GM12878 (cell line): ENCODE data around the gene EIF2S2. TPM values are rescaled to one million over a fixed set of nuclear protein-coding genes. Genes with fewer than 3 reads are reported as not detected.

Source experiments
- ATAC-seq: fragments of 200-7000 bp; cut with Tn5 transposase; 3 replicates; pipeline ENCODE4 v1.9.1; 2020; ENCODE audit warnings: mild to moderate bottlenecking, moderate library complexity
- BruUV-seq: library from RNA; stranded (reverse); fragments of 400-500 nt; replicated peaks from 2 replicates; lab custom pipeline; 2021; lab: Mats Ljungman, UMichigan
- CTCF ChIA-PET: fragments of 300-600 bp; sonication (Branson Sonifier 250); formaldehyde crosslinking; extraction: SDS; loops from one replicate; lab custom pipeline; 2021; ENCODE audit warnings: inconsistent platforms; lab: Yijun Ruan, JAX
- POLR2A ChIA-PET: fragments of 350-600 bp; formaldehyde crosslinking; extraction: SDS; loops from one replicate; lab custom pipeline; 2021; ENCODE audit warnings: inconsistent platforms; lab: Charles Lee
- RAD21 ChIA-PET: fragments of 300-600 bp; sonication (Branson Sonifier 250); formaldehyde crosslinking; loops from one replicate; lab custom pipeline; 2023; ENCODE audit warnings: antibody characterized with exemption; ENCODE audit not compliant: unreplicated experiment; lab: Charles Lee
- SMC1A ChIA-PET: fragments of 300-600 bp; sonication (Branson Sonifier 250); formaldehyde crosslinking; loops from one replicate; lab custom pipeline; 2023; ENCODE audit not compliant: unreplicated experiment, uncharacterized antibody; lab: Charles Lee
- DNase-seq: peaks from one replicate; pipeline ENCODE4 v3.0.0-alpha.2; 2011; ENCODE audit warnings: low read depth, low spot score
- FAIRE-seq: peaks from 3 replicates; lab custom pipeline; 2011; peaks lifted over from hg19 to GRCh38; lab: Jason Lieb, UNC
- H2AFZ ChIP-seq: 2 replicates; pipeline ENCODE4 v1.6.0; 2011; ENCODE audit warnings: low read depth, low read length, control low read depth; ENCODE audit not compliant: control insufficient read depth
- H3K27ac ChIP-seq: 2 replicates; pipeline ENCODE4 v1.5.1; 2011; ENCODE audit warnings: control low read depth; ENCODE audit not compliant: control insufficient read depth, insufficient read depth
- H3K27me3 ChIP-seq, 2 experiments: replicated peaks in 1 of 2; 2 replicates each; pipeline versions ENCODE4 v1.6.0 to v1.6.1; 2011; ENCODE audit warnings: low read length in 1 of 2; ENCODE audit not compliant: control insufficient read depth in 2 of 2, insufficient read depth in 2 of 2
- H3K36me3 ChIP-seq, 2 experiments: 2 replicates each; pipeline ENCODE4 v1.5.1; 2011; ENCODE audit warnings: low read length in 1 of 2; ENCODE audit not compliant: control insufficient read depth in 2 of 2, insufficient read depth in 2 of 2
- H3K4me1 ChIP-seq: 2 replicates; pipeline ENCODE4 v1.6.1; 2011; ENCODE audit warnings: mild to moderate bottlenecking, low read length, moderate library complexity, mixed read lengths; ENCODE audit not compliant: control insufficient read depth, insufficient read depth
- H3K4me2 ChIP-seq: 2 replicates; pipeline ENCODE4 v1.6.0; 2011; ENCODE audit warnings: control low read depth; ENCODE audit not compliant: control insufficient read depth, insufficient read depth
- H3K4me3 ChIP-seq: fragments of 200-600 bp; sonication (generic); 2 replicates; pipeline ENCODE4 v1.5.1; 2016
- H3K79me2 ChIP-seq: 2 replicates; pipeline ENCODE4 v1.6.0; 2011; ENCODE audit warnings: low read length; ENCODE audit not compliant: control insufficient read depth, insufficient read depth
- H3K9ac ChIP-seq: 2 replicates; pipeline ENCODE4 v1.8.0; 2011; ENCODE audit warnings: low read length, control low read depth, mixed read lengths; ENCODE audit not compliant: control insufficient read depth, insufficient read depth
- H3K9me3 ChIP-seq: replicated peaks from 3 replicates; pipeline ENCODE4 v1.5.1; 2011; ENCODE audit warnings: mild to moderate bottlenecking, low read length; ENCODE audit not compliant: control insufficient read depth, insufficient read depth
- H4K20me1 ChIP-seq: 2 replicates; pipeline ENCODE4 v1.6.0; 2011; ENCODE audit not compliant: control insufficient read depth, insufficient read depth
- BHLHE40 ChIP-seq, 2 experiments: fragments of 450-650 bp in 1 of 2; IDR thresholded peaks; 2 replicates each; pipeline ENCODE4 v1.6.1; 2011 to 2017; ENCODE audit warnings: low read depth in 2 of 2, borderline replicate concordance in 1 of 2, improper control_type of control experiment in 1 of 2, low read length in 1 of 2, mild to moderate bottlenecking in 1 of 2
- EGR1 ChIP-seq, 2 experiments: IDR thresholded peaks; 1 replicate in 1 of 2; 2 replicates in 1 of 2; pipeline ENCODE4 v1.6.1; 2011 to 2012; ENCODE audit warnings: low read depth in 2 of 2, low read length in 2 of 2, borderline replicate concordance in 1 of 2, mild to moderate bottlenecking in 1 of 2, moderate library complexity in 1 of 2
- NR2C2 ChIP-seq: IDR thresholded peaks from 2 replicates; pipeline ENCODE4 v1.6.1; 2011; ENCODE audit warnings: borderline replicate concordance, low read depth; ENCODE audit not compliant: control insufficient read depth, insufficient read length
- SIX5 ChIP-seq: IDR thresholded peaks from 2 replicates; pipeline ENCODE4 v1.6.1; 2011; ENCODE audit warnings: mild to moderate bottlenecking, low read depth, low read length, moderate library complexity; ENCODE audit not compliant: severe bottlenecking
- SKIL ChIP-seq: fragments of 450-650 bp; IDR thresholded peaks from 2 replicates; pipeline ENCODE4 v1.6.1; 2017; ENCODE audit warnings: mild to moderate bottlenecking, low read depth, inconsistent platforms; ENCODE audit not compliant: poor library complexity, severe bottlenecking
- STAT1 ChIP-seq: fragments of 450-650 bp; conservative IDR thresholded peaks from 2 replicates; pipeline ENCODE4 v1.6.1; 2014; ENCODE audit warnings: antibody characterized with exemption, mild to moderate bottlenecking
- ZNF274 ChIP-seq: IDR thresholded peaks from one replicate; pipeline ENCODE4 v1.8.0; 2011; ENCODE audit not compliant: insufficient read length, insufficient read depth
- WGBS: methylation state at CpG from one replicate; pipeline ENCODE4 v1.1.6; 2016; ENCODE audit warnings: low lambda C conversion rate; ENCODE audit not compliant: insufficient replicate concordance, insufficient coverage; ENCODE audit errors: missing lambda C conversion rate; 5-methylcytosine and 5-hydroxymethylcytosine counted together
- in situ Hi-C: fragments of 300-500 bp; cut with MboI; formaldehyde crosslinking; loops from 9 replicates; pipeline ENCODE4 v1.14.3; 2018; ENCODE audit warnings: mixed read lengths
- intact Hi-C: fragments of 100-400 bp; cut with micrococcal nuclease; formaldehyde crosslinking; loops from one replicate; pipeline ENCODE4 v1.14.2; 2022; ENCODE audit not compliant: unreplicated experiment
- polyA plus RNA-seq, 11 experiments: library from polyadenylated mRNA; depleted of rRNA in 4 of 11; unstranded in 6 of 11; stranded (reverse) in 5 of 11; fragments of >200 nt; fragmentation: Nextera tagmentation in 4 of 11; fragmentation: Illumina TruSeq in 1 of 11; extraction: Ambion mirVana in 4 of 11; extraction: Trizol in 1 of 11; gene quantifications; 1 replicate in 1 of 11; 2 replicates in 10 of 11; pipeline versions ENCODE4 v1.2.1 to v1.2.3, GENCODE V29; 2011 to 2016; ENCODE audit warnings: inconsistent platforms in 2 of 11, missing spikeins in 2 of 11, low read depth in 1 of 11
- total RNA-seq, 4 experiments: library from RNA; depleted of rRNA in 3 of 4; stranded (reverse); fragments of >200 nt in 3 of 4; fragmentation: Illumina TruSeq in 1 of 4; extraction: Trizol in 1 of 4; gene quantifications; 2 replicates each; pipeline versions ENCODE4 v1.2.1 to v1.2.3, GENCODE V29; 2013 to 2021

Gene EIF2S2
- total and polyA plus RNA-seq, 10 of the 15 experiments (the other 5 are each of a cell fraction or from before 2014, with no cell fraction given) = 60.2 to 153 (median 84.3) TPM

- TF ChIP-seq STAT1 (no peak), SKIL (no peak), SIX5 (no peak), BHLHE40 (IDR thresholded peaks at IDR 0.05; ENCODE audit: borderline replicate concordance in 1 of 2, low read depth in 2 of 2, low read length in 1 of 2) (no peak), ZNF274 (no peak), NR2C2 (no peak)
Observed at GRCh38 chr20:34085544-34086040, 26.5 kb downstream of the EIF2S2 start (continued).

- no peak for DNase-seq
- no peak overlapping the region for H3K27ac ChIP-seq
- no peaks in the 10 kb centered on the region for H3K9me3 ChIP-seq
- ChIA-PET RAD21 (no interaction called here), POLR2A (no interaction called here), CTCF (interaction anchor here (1.1 kb wide), 1 partner anchor 16 kb away, joined by 3 read pairs; no protein-coding TSS in a partner anchor), SMC1A (no interaction called here)
- no peak overlapping the region for H3K9ac ChIP-seq
- H4K20me1 ChIP-seq = 0 out of 2 replicates have a peak, but pooled peaks cover 3% of the 10 kb centered on the region
- H3K4me1 ChIP-seq = no peaks in the 10 kb centered on the region
- no peak for FAIRE-seq
- no peaks in the 10 kb centered on the region for H3K79me2 ChIP-seq
- intact Hi-C loops (no loop called here), in situ Hi-C loops (no loop called here)
- no peak overlapping the region for H2AFZ ChIP-seq
- H3K27me3 ChIP-seq = no peaks in the 10 kb centered on the region
- no peak overlapping the region for H3K4me3 ChIP-seq
- peaks cover 21 to 32% of the 10 kb centered on the region in 2 experiments for H3K36me3 ChIP-seq
- ATAC-seq = no peak
- no peak for TF ChIP-seq EGR1 (IDR thresholded peaks at IDR 0.05; ENCODE audit: borderline replicate concordance in 1 of 2, low read depth in 2 of 2, low read length in 2 of 2)
- H3K4me2 ChIP-seq = no peak overlapping the region
- no TSS peak for BruUV-seq
- WGBS = 77% methylated on average over 9 of the region's 9 CpGs
Observed at GRCh38 chr20:34084227-34084923, 27.7 kb downstream of the EIF2S2 start.
